Measurements from ENCODE around the gene ASB2. TPM values are rescaled to one million over a fixed set of nuclear protein-coding genes. Genes with fewer than 3 reads are reported as not detected.

The ASB2 gene
- total RNA-seq, 1 experiment from 2014 or later, result not detected

DNA sequence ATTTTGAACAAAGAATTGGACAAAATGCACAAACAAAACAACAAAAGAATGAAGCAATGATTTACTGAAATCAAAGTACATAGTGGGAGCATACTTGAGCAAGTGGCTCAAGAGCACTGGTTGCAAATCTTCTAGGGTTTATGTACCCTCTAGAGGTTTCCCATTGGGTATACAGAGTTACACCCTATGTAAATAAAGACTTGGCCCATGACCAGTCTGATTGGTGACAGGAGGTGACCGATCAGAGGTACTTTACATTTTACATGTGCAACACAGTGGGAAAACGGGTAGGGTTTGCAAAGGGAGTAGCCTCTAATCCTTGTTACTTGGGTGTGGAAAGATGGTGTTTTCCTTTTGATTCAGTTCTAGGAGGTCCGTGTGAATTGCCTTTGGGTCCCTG lies 59.9 kb downstream of the ASB2 start:
- H3K27me3 ChIP-seq (ENCODE audit: insufficient read depth, low read depth), result peaks cover 26% of the 10 kb centered on the region; the same call in 1 of the 2 replicates
- H3K4me3 ChIP-seq, result no peak overlapping the region
- no peaks in the 10 kb centered on the region for H4K20me1 ChIP-seq (ENCODE audit: insufficient read depth)
- BruUV-seq (replicated peaks), result no TSS peak
- TF ChIP-seq EZH2 (IDR thresholded peaks at IDR 0.05; ENCODE audit: low read depth), result no peak
- H3K36me3 ChIP-seq (ENCODE audit: low read depth), result no peaks in the 10 kb centered on the region
- CTCF ChIA-PET, result no interaction called here
- no peaks in the 10 kb centered on the region for H3K9me2 ChIP-seq (ENCODE audit: insufficient read depth)
- no peaks in the 10 kb centered on the region for H3F3A ChIP-seq (ENCODE audit: insufficient read depth, low read depth)
- no peak overlapping the region for H3K27ac ChIP-seq
- no peak for DNase-seq
- H3K79me2 ChIP-seq (ENCODE audit: low read depth), result no peaks in the 10 kb centered on the region
- H3K4me1 ChIP-seq (replicated peaks; ENCODE audit: insufficient read depth), result no peaks in the 10 kb centered on the region
- no peak overlapping the region for H3K4me2 ChIP-seq
- POLR2A ChIA-PET (ENCODE audit: unreplicated experiment), result no interaction called here
- no peaks in the 10 kb centered on the region for H3K9me3 ChIP-seq (ENCODE audit: insufficient read depth, low read depth)
- no peak overlapping the region for H2AFZ ChIP-seq
- intact Hi-C loops (cut with micrococcal nuclease; ENCODE audit: unreplicated experiment), result no loop called here

DNA sequence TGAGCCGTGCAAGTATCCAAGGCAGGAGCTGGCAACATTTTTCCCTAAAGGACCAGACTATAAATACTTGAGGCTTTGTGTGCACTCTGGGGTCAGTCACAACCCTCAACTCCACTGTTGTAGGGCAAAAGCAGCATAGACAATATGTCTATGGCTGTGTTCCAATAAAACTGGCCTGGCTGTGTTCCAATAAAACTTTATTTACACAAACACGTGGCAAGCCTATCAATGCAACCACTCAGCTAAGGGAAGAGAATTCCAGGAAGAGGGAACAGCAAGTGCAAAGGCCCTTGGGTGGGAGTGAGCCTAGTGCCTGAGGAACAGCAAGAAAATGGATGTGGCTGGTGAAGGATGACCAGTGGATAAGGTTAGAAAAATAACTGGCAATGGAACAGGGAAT lies 60.6 kb downstream of the ASB2 start:
- BruUV-seq (replicated peaks), result no TSS peak

DNA sequence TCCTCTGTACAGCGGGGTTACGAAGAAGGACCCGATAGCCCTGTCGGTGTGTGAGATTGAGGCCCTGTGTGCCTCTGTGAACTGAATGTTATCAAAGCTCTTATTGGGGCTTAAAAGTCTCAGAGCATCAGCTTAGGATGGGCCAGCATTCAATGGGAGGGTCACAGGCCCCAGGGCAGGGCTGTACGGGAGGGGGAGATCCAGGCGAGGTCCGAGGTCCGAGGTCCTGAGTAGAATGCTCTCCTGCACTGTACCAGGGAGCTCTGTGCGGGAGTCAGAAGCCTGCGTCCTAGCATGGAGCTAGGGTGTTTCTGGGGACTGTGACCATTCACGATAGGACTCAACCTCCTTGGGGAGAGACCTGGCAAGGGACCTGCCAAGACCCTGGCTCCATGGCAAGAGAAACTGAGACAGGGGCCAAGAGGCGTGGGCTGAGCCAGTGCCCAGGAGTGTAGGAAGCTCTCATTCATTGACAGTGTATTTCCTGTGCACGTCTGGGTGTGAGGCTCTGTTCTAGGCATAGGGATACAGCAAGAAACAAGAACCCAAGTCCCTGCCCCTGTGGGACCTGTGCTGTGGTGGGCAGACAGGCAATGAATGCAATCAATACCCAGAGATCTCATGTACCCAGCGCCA lies 61.2 kb downstream of the ASB2 start:
- H3K4me2 ChIP-seq, result no peak overlapping the region
- ChIA-PET POLR2A (ENCODE audit: unreplicated experiment) (no interaction called here), CTCF (no interaction called here)
- no peaks in the 10 kb centered on the region for H3F3A ChIP-seq (ENCODE audit: insufficient read depth, low read depth)
- H2AFZ ChIP-seq, result no peak overlapping the region
- H3K9me3 ChIP-seq (ENCODE audit: insufficient read depth, low read depth), result no peaks in the 10 kb centered on the region
- H3K27me3 ChIP-seq (ENCODE audit: insufficient read depth, low read depth), result peaks cover 26% of the 10 kb centered on the region; the same call in 1 of the 2 replicates
- no TSS peak for BruUV-seq (replicated peaks)
- no peaks in the 10 kb centered on the region for H3K36me3 ChIP-seq (ENCODE audit: low read depth)
- no peaks in the 10 kb centered on the region for H4K20me1 ChIP-seq (ENCODE audit: insufficient read depth)
- no peak overlapping the region for H3K4me3 ChIP-seq
- DNase-seq, result no peak
- no peaks in the 10 kb centered on the region for H3K9me2 ChIP-seq (ENCODE audit: insufficient read depth)
- H3K27ac ChIP-seq, result no peak overlapping the region
- TF ChIP-seq, protein P1, sequence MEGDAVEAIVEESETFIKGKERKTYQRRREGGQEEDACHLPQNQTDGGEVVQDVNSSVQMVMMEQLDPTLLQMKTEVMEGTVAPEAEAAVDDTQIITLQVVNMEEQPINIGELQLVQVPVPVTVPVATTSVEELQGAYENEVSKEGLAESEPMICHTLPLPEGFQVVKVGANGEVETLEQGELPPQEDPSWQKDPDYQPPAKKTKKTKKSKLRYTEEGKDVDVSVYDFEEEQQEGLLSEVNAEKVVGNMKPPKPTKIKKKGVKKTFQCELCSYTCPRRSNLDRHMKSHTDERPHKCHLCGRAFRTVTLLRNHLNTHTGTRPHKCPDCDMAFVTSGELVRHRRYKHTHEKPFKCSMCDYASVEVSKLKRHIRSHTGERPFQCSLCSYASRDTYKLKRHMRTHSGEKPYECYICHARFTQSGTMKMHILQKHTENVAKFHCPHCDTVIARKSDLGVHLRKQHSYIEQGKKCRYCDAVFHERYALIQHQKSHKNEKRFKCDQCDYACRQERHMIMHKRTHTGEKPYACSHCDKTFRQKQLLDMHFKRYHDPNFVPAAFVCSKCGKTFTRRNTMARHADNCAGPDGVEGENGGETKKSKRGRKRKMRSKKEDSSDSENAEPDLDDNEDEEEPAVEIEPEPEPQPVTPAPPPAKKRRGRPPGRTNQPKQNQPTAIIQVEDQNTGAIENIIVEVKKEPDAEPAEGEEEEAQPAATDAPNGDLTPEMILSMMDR (conservative IDR thresholded peaks at IDR 0.05), result no peak
- TF ChIP-seq EZH2 (IDR thresholded peaks at IDR 0.05; ENCODE audit: low read depth), result no peak
- H3K79me2 ChIP-seq (ENCODE audit: low read depth), result no peaks in the 10 kb centered on the region
- intact Hi-C loops (cut with micrococcal nuclease; ENCODE audit: unreplicated experiment), result no loop called here
- H3K4me1 ChIP-seq (replicated peaks; ENCODE audit: insufficient read depth), result no peaks in the 10 kb centered on the region

More for the DNA sequence above, 60.6 kb downstream of the ASB2 start:
- H3K27ac ChIP-seq, result no peak overlapping the region
- H3K9me2 ChIP-seq (ENCODE audit: insufficient read depth), result no peaks in the 10 kb centered on the region
- ChIA-PET CTCF (no interaction called here), POLR2A (ENCODE audit: unreplicated experiment) (no interaction called here)
- H3K4me3 ChIP-seq, result no peak overlapping the region
- H3K4me2 ChIP-seq, result no peak overlapping the region
- TF ChIP-seq, protein P1 (conservative IDR thresholded peaks at IDR 0.05), result no peak
- TF ChIP-seq EZH2 (IDR thresholded peaks at IDR 0.05; ENCODE audit: low read depth), result no peak
- no peaks in the 10 kb centered on the region for H3K79me2 ChIP-seq (ENCODE audit: low read depth)
- H3F3A ChIP-seq (ENCODE audit: insufficient read depth, low read depth), result no peaks in the 10 kb centered on the region
- H3K4me1 ChIP-seq (replicated peaks; ENCODE audit: insufficient read depth), result no peaks in the 10 kb centered on the region
- H3K9me3 ChIP-seq (ENCODE audit: insufficient read depth, low read depth), result no peaks in the 10 kb centered on the region
- no peaks in the 10 kb centered on the region for H3K36me3 ChIP-seq (ENCODE audit: low read depth)
- H3K27me3 ChIP-seq (ENCODE audit: insufficient read depth, low read depth), result peaks cover 26% of the 10 kb centered on the region; the same call in 1 of the 2 replicates
- no peak overlapping the region for H2AFZ ChIP-seq
- intact Hi-C loops (cut with micrococcal nuclease; ENCODE audit: unreplicated experiment), result no loop called here
- H4K20me1 ChIP-seq (ENCODE audit: insufficient read depth), result no peaks in the 10 kb centered on the region
- no peak for DNase-seq

DNA sequence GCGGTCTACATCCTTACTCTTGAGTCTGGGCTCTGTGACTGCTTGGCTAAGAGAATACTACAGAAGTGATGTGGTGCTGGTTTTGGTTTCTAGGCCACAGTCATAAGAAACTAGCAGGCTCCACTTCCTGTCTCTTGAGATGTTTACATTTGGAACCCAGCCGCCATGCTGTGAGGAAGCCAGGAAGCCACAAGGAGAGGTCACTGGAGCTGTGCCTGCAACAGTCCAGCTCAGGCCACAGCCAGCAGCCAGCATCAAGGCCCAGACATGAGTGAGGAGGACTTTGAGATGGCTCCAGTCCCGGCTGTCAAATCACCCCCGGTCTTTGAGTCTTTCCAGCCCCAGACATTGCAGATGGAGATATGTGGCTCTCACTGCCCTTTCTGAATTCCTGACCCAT lies 62.1 kb downstream of the ASB2 start:
- H3K4me2 ChIP-seq, result no peak overlapping the region
- no peaks in the 10 kb centered on the region for H3K9me2 ChIP-seq (ENCODE audit: insufficient read depth)
- intact Hi-C loops (cut with micrococcal nuclease; ENCODE audit: unreplicated experiment), result no loop called here
- POLR2A ChIA-PET (ENCODE audit: unreplicated experiment), result no interaction called here
- no peaks in the 10 kb centered on the region for H3K79me2 ChIP-seq (ENCODE audit: low read depth)
- TF ChIP-seq, protein P1 (conservative IDR thresholded peaks at IDR 0.05), result no peak
- no peak for TF ChIP-seq EZH2 (IDR thresholded peaks at IDR 0.05; ENCODE audit: low read depth)
- H3K9me3 ChIP-seq (ENCODE audit: insufficient read depth, low read depth), result no peaks in the 10 kb centered on the region
- no peak overlapping the region for H3K27ac ChIP-seq
- H3K4me3 ChIP-seq, result no peak overlapping the region
- H4K20me1 ChIP-seq (ENCODE audit: insufficient read depth), result no peaks in the 10 kb centered on the region
- DNase-seq, result no peak
- no peaks in the 10 kb centered on the region for H3F3A ChIP-seq (ENCODE audit: insufficient read depth, low read depth)
- BruUV-seq (replicated peaks), result no TSS peak
- no peak overlapping the region for H2AFZ ChIP-seq
- H3K36me3 ChIP-seq (ENCODE audit: low read depth), result no peaks in the 10 kb centered on the region
- no peaks in the 10 kb centered on the region for H3K4me1 ChIP-seq (replicated peaks; ENCODE audit: insufficient read depth)
- CTCF ChIA-PET, result no interaction called here
- H3K27me3 ChIP-seq (ENCODE audit: insufficient read depth, low read depth), result peaks cover 21% of the 10 kb centered on the region; the same call in 1 of the 2 replicates

All from PC-9 (cell line).